Endodermal cell (in vitro differentiated cells): Measurements from ENCODE around the gene ZFAND2B. TPM values are rescaled to one million over a fixed set of nuclear protein-coding genes. Genes with fewer than 3 reads are reported as not detected.
A peak's percentile ranks its signal among the peaks of the same experiment; 100 is the strongest.

Experiments used
- DNase-seq: peaks from one replicate; pipeline ENCODE4 v3.0.0-alpha.2; 2017
- H3K27ac ChIP-seq: 2 replicates; pipeline ENCODE4 v1.5.1; 2013; ENCODE audit warnings: mild to moderate bottlenecking, low read depth, low read length, moderate library complexity
- H3K27me3 ChIP-seq: 2 replicates; pipeline ENCODE4 v1.6.1; 2013; ENCODE audit warnings: mild to moderate bottlenecking, low read length, moderate library complexity; ENCODE audit not compliant: insufficient read depth, control insufficient read depth, poor library complexity, severe bottlenecking
- H3K36me3 ChIP-seq: 2 replicates; pipeline ENCODE4 v1.7.0; 2013; ENCODE audit warnings: mild to moderate bottlenecking, low read length, moderate library complexity; ENCODE audit not compliant: control insufficient read depth, insufficient read depth
- H3K4me1 ChIP-seq: one replicate; pipeline ENCODE4 v1.7.0; 2013; ENCODE audit warnings: low read length; ENCODE audit not compliant: control insufficient read depth, insufficient read depth
- H3K4me3 ChIP-seq: 2 replicates; pipeline ENCODE4 v1.5.1; 2013; ENCODE audit warnings: mild to moderate bottlenecking, low read length, moderate library complexity
- H3K9ac ChIP-seq: 2 replicates; pipeline ENCODE4 v1.6.1; 2013; ENCODE audit warnings: mild to moderate bottlenecking, low read length, moderate library complexity; ENCODE audit not compliant: poor library complexity, severe bottlenecking; ENCODE audit errors: extremely low read depth
- H3K9me3 ChIP-seq: 2 replicates; pipeline ENCODE4 v1.6.1; 2013; ENCODE audit warnings: mild to moderate bottlenecking, low read length, moderate library complexity; ENCODE audit not compliant: control insufficient read depth
- H3K27ac Mint-ChIP-seq: 2 replicates; pipeline ENCODE4 v1.8.0; 2020; ENCODE audit warnings: mixed read lengths
- H3K27me3 Mint-ChIP-seq: 2 replicates; pipeline ENCODE4 v1.8.0; 2021; ENCODE audit warnings: mild to moderate bottlenecking, mixed read lengths; ENCODE audit not compliant: insufficient read depth
- H3K36me3 Mint-ChIP-seq: 2 replicates; pipeline ENCODE4 v1.8.0; 2020; ENCODE audit warnings: low read depth, mixed read lengths
- H3K4me1 Mint-ChIP-seq: 2 replicates; pipeline ENCODE4 v1.8.0; 2020; ENCODE audit warnings: mixed read lengths
- H3K4me3 Mint-ChIP-seq: 2 replicates; pipeline ENCODE4 v1.8.0; 2020; ENCODE audit warnings: mild to moderate bottlenecking, moderate library complexity, mixed read lengths
- H3K9me3 Mint-ChIP-seq: 2 replicates; pipeline ENCODE4 v1.8.0; 2020; ENCODE audit warnings: mild to moderate bottlenecking, mixed read lengths
- CTCF ChIP-seq: fragments of 200-600 bp; sonication (generic); conservative IDR thresholded peaks from 2 replicates; pipeline ENCODE4 v1.5.0; 2021; ENCODE audit warnings: antibody characterized with exemption, mild to moderate bottlenecking
- WGBS, 2 experiments: methylation state at CpG; one replicate each; pipeline versions ENCODE4 v1.1.5 to v1.1.7; 2013; ENCODE audit warnings: missing lambda C conversion rate in 2 of 2, mixed read lengths in 1 of 2; ENCODE audit not compliant: insufficient coverage in 1 of 2, insufficient read length in 1 of 2; 5-methylcytosine and 5-hydroxymethylcytosine counted together
- total RNA-seq, 2 donors: library from RNA; stranded (reverse); fragmentation: NEBNext Ultra II Directional in 1 of 2; extraction: Animal tissue kit (Norgen Biotek cat#: 25700) in 1 of 2; gene quantifications; 2 replicates in 1 of 2; 3 replicates in 1 of 2; pipeline ENCODE4 v1.2.1, GENCODE V29; 2021

The ZFAND2B gene
- total RNA-seq, 2 donors from 2014 or later, result 21.7 to 22.5 TPM

DNA sequence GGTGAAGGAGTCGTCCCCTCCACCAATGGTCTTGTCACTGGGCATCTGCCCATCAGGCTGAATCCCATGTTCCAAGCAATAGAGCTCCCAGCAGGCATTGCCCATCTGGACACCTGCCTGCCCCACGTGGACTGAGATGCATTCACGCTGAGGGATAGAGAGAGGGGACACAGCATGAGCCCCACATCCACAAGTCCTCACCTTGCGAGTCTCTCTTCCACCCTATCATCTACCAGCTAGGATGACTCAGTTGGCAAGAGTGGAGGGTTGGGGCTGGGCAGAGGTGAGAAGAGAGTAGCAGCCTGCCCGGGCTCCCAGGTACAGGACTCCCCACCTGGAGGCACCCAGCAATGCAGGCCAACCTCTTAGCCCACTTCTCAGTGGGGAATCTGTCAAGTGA lies 45.5 kb downstream of the ZFAND2B start:
- no peak for TF ChIP-seq CTCF
- Histone ChIP-seq H3K36me3 (peaks cover 10% of the 10 kb centered on the region), H3K4me3 (no peak overlapping the region), H3K9ac (no peak overlapping the region), H3K9me3 (no peaks in the 10 kb centered on the region), H3K27ac (no peak overlapping the region), H3K27me3 (peaks cover 57% of the 10 kb centered on the region), H3K4me1 (peaks cover 17% of the 10 kb centered on the region)
- DNase-seq, result no peak
- Mint-ChIP-seq H3K36me3 (peaks cover 5% of the 10 kb centered on the region), H3K9me3 (no peaks in the 10 kb centered on the region), H3K4me3 (peak overlapping the region; percentile 51), H3K27ac (no peak overlapping the region), H3K4me1 (peaks cover 26% of the 10 kb centered on the region), H3K27me3 (peaks cover 60% of the 10 kb centered on the region)
- 67 to 71% methylated on average over 2 to 5 of the region's 5 CpGs for WGBS, 2 experiments

DNA sequence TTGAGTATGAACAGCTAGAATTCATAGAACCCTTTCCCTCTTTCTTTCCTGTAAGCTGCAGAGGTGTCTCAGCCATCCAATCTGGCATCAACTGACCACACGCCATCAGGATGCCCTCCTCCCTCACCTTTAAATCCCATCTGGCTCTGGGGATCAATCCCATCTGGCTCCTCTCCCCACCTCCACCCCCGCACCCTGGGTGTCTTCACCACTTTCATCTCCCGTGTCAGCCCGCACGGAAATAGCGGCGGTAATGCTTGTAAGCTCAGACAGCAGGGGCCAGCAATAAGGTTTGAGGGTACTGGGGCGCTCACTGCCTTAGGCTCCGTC lies 46.0 kb downstream of the ZFAND2B start:
- Mint-ChIP-seq H3K4me1 (peaks cover 26% of the 10 kb centered on the region), H3K27me3 (peaks cover 64% of the 10 kb centered on the region), H3K4me3 (peak overlapping the region; percentile 51), H3K9me3 (no peaks in the 10 kb centered on the region), H3K36me3 (peaks cover 5% of the 10 kb centered on the region), H3K27ac (no peak overlapping the region)
- H3K27ac ChIP-seq, result no peak overlapping the region
- peaks cover 17% of the 10 kb centered on the region for H3K4me1 ChIP-seq
- H3K9me3 ChIP-seq, result no peaks in the 10 kb centered on the region
- H3K36me3 ChIP-seq, result peaks cover 5% of the 10 kb centered on the region
- TF ChIP-seq CTCF, result no peak
- no peak overlapping the region for H3K9ac ChIP-seq
- peak overlapping the region; percentile 73 for H3K4me3 ChIP-seq
- peaks cover 57% of the 10 kb centered on the region for H3K27me3 ChIP-seq
- 15 to 27% methylated on average over 9 of the region's 9 CpGs for WGBS, 2 experiments
- DNase-seq, result no peak

- no peaks in the 10 kb centered on the region for H3K9me3 ChIP-seq
- DNase-seq, result peak; percentile 88
- Mint-ChIP-seq H3K4me3 (peak within 1 kb of the TSS; percentile 51), H3K27me3 (peaks cover 65% of the 10 kb centered on the region), H3K27ac (no peak within 1 kb of the TSS), H3K36me3 (peaks cover 3% of the 10 kb centered on the region), H3K9me3 (no peaks in the 10 kb centered on the region), H3K4me1 (peaks cover 25% of the 10 kb centered on the region)
- H3K4me3 ChIP-seq, result peak within 1 kb of the TSS; percentile 73
- no peak within 1 kb of the TSS for H3K27ac ChIP-seq
- WGBS, 2 experiments, result 3 to 7% methylated on average over 11 to 48 of the region's 49 CpGs
- TF ChIP-seq CTCF, result no peak
- H3K4me1 ChIP-seq, result peaks cover 17% of the 10 kb centered on the region
- peaks cover 57% of the 10 kb centered on the region for H3K27me3 ChIP-seq
- no peak within 1 kb of the TSS for H3K9ac ChIP-seq
- no peaks in the 10 kb centered on the region for H3K36me3 ChIP-seq
Observed at GRCh38 chr2:219252900-219253752, 46.5 kb downstream of the ZFAND2B start, which contains the start of gene TUBA4B. Gene TUBA4B, plus strand, starts transcription at chr2:219253243. Its CDS starts 165 bp downstream, at chr2:219253408.
